Measurements from ENCODE around the gene MAFG. TPM values are rescaled to one million over a fixed set of nuclear protein-coding genes. Genes with fewer than 3 reads are reported as not detected.
A peak's percentile ranks its signal among the peaks of the same experiment; 100 is the strongest.

MAFG gene
- total RNA-seq, 2 experiments from 2014 or later = 22.7 to 33.6 TPM

DNA sequence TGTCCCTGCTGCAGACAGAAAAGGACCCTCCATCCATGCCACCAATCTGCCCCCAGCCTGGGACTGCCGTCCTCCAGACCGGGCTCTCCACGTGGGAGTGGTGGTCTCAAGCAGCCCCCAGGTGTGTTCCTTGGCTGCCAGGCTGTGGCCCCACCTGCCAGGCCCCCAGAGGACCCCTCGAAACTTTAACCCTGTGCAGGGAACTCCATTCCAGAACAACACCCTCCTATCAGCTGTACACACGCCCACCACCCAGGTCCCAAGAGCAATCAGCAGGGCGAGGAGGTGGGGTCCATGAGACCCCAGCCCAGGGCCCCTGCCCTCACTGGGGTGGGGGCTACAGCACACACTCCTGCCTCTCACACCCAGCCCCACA, 8.2 kb upstream of the MAFG start:
- BruUV-seq (replicated peaks) = no TSS peak
- H3K4me1 ChIP-seq (ENCODE audit: insufficient read depth, low read length, poor library complexity, severe bottlenecking) = peaks cover 23% of the 10 kb centered on the region
- TF ChIP-seq, protein P1, sequence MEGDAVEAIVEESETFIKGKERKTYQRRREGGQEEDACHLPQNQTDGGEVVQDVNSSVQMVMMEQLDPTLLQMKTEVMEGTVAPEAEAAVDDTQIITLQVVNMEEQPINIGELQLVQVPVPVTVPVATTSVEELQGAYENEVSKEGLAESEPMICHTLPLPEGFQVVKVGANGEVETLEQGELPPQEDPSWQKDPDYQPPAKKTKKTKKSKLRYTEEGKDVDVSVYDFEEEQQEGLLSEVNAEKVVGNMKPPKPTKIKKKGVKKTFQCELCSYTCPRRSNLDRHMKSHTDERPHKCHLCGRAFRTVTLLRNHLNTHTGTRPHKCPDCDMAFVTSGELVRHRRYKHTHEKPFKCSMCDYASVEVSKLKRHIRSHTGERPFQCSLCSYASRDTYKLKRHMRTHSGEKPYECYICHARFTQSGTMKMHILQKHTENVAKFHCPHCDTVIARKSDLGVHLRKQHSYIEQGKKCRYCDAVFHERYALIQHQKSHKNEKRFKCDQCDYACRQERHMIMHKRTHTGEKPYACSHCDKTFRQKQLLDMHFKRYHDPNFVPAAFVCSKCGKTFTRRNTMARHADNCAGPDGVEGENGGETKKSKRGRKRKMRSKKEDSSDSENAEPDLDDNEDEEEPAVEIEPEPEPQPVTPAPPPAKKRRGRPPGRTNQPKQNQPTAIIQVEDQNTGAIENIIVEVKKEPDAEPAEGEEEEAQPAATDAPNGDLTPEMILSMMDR (conservative IDR thresholded peaks at IDR 0.05; ENCODE audit: low read length) = no peak
- TF ChIP-seq EZH2phosphoT487 (IDR thresholded peaks at IDR 0.05; ENCODE audit: borderline replicate concordance, low read depth, low read length) = no peak
- H3K4me2 ChIP-seq (ENCODE audit: low read length) = peak overlapping the region; percentile 92
- intact Hi-C loops (cut with micrococcal nuclease; ENCODE audit: unreplicated experiment) = no loop called here
- no peaks in the 10 kb centered on the region for H3K9me2 ChIP-seq (ENCODE audit: insufficient read depth, low read length)
- H3K4me3 ChIP-seq (ENCODE audit: low read depth, low read length, poor library complexity, severe bottlenecking) = peak overlapping the region; percentile 76
- no peak overlapping the region for H2AFZ ChIP-seq (ENCODE audit: low read length)
- H4K20me1 ChIP-seq (ENCODE audit: insufficient read depth, low read length) = no peaks in the 10 kb centered on the region
- H3K27ac ChIP-seq (ENCODE audit: low read depth, low read length, poor library complexity, severe bottlenecking) = no peak overlapping the region
- CTCF ChIA-PET (ENCODE audit: unreplicated experiment) = no interaction called here
- H3K9me3 ChIP-seq (ENCODE audit: low read length) = no peaks in the 10 kb centered on the region
- H3K79me2 ChIP-seq (ENCODE audit: insufficient read depth, low read depth, low read length) = peaks cover 6% of the 10 kb centered on the region; the same call in 1 of the 2 replicates
- POLR2A ChIA-PET = interaction anchor here (0.6 kb wide), 1 partner anchor 438 kb away, joined by 4 read pairs; no protein-coding TSS in a partner anchor
- DNase-seq (ENCODE audit: low spot score) = no peak
- peaks cover 30% of the 10 kb centered on the region for H3K36me3 ChIP-seq (ENCODE audit: insufficient read depth, low read length)

DNA sequence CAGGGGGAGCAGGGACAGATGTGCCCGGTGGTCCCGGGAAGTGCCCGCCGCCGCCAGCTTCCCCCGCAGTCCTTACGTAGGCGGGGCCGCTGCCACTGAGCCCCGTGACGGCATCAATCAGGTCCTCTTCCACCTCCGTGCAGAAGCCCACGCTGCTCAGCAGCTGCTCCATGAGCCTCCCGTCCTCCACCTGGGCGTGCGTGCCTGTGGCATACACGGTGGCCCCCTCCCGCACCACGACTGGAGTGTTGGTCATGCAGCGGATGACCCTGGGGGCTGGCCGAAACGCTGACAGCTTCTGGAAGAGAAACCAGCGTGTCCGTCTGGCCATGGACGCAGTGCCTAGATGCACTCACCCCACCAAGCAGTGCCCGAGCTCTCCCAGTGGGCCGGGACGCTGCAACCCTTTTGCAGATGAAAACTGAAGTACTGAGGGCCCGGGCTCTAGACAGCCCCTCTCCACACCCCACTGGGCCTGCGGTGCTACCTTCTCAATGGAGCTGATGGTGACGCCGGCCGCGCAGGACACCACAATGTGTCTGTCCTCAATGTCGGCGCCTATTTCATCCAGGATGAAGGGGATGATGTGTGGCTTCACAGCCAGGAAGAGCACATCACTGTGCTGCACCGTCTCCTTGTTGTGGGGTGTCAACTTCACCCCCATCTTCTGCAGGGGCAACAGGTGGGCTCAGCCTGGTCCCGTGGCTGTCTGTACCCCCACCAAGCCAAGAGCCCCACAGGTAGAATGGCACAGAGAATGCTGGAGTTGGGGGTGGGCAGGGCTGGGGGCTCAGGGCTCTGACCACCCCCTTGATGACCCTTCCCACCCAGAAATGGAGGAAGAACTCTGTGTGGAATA, 7.5 kb upstream of the MAFG start:
- DNase-seq (ENCODE audit: low spot score) = no peak
- peaks cover 23% of the 10 kb centered on the region for H3K4me1 ChIP-seq (ENCODE audit: insufficient read depth, low read length, poor library complexity, severe bottlenecking)
- POLR2A ChIA-PET = interaction anchor here (0.5 kb wide), 1 partner anchor 57 kb away, joined by 5 read pairs; no protein-coding TSS in a partner anchor
- peaks cover 6% of the 10 kb centered on the region; the same call in 1 of the 2 replicates for H3K79me2 ChIP-seq (ENCODE audit: insufficient read depth, low read depth, low read length)
- H3K27ac ChIP-seq (ENCODE audit: low read depth, low read length, poor library complexity, severe bottlenecking) = no peak overlapping the region
- H3K36me3 ChIP-seq (ENCODE audit: insufficient read depth, low read length) = peaks cover 30% of the 10 kb centered on the region
- BruUV-seq (replicated peaks) = TSS peak; percentile 35
- H3K4me2 ChIP-seq (ENCODE audit: low read length) = peak overlapping the region; percentile 92
- no peaks in the 10 kb centered on the region for H3K9me2 ChIP-seq (ENCODE audit: insufficient read depth, low read length)
- TF ChIP-seq, protein P1 (conservative IDR thresholded peaks at IDR 0.05; ENCODE audit: low read length) = no peak
- no peak for TF ChIP-seq EZH2phosphoT487 (IDR thresholded peaks at IDR 0.05; ENCODE audit: borderline replicate concordance, low read depth, low read length)
- intact Hi-C loops (cut with micrococcal nuclease; ENCODE audit: unreplicated experiment) = no loop called here
- no peaks in the 10 kb centered on the region for H4K20me1 ChIP-seq (ENCODE audit: insufficient read depth, low read length)
- H3K9me3 ChIP-seq (ENCODE audit: low read length) = no peaks in the 10 kb centered on the region
- CTCF ChIA-PET (ENCODE audit: unreplicated experiment) = interaction anchor here (1.1 kb wide), 1 partner anchor 88 kb away, joined by 3 read pairs; the partner anchor contains the start of genes CENPX and LRRC45
- no peak overlapping the region for H2AFZ ChIP-seq (ENCODE audit: low read length)
- no peak overlapping the region for H3K4me3 ChIP-seq (ENCODE audit: low read depth, low read length, poor library complexity, severe bottlenecking)

Measured in OCI-LY7 (cell line).